Calu3 (cell line): ENCODE results near the gene SAP25. TPM values are rescaled to one million over a fixed set of nuclear protein-coding genes. Genes with fewer than 3 reads are reported as not detected.

Source experiments
- BruUV-seq: library from RNA; stranded (reverse); fragments of 400-500 nt; replicated peaks from 2 replicates; lab custom pipeline; 2021; lab: Mats Ljungman, UMichigan
- CTCF ChIA-PET: fragments of 300-600 bp; sonication (Branson Sonifier 250); formaldehyde crosslinking; loops from one replicate; lab custom pipeline; 2022; ENCODE audit warnings: antibody characterized with exemption; lab: Charles Lee
- DNase-seq: peaks from one replicate; pipeline ENCODE4 v3.0.0; 2022
- H3K27ac Mint-ChIP-seq: one replicate; pipeline ENCODE4 v1.8.0; 2022; ENCODE audit warnings: mixed read lengths; ENCODE audit not compliant: unreplicated experiment
- H3K27me3 Mint-ChIP-seq: one replicate; pipeline ENCODE4 v1.8.0; 2022; ENCODE audit warnings: mixed read lengths; ENCODE audit not compliant: unreplicated experiment
- H3K36me3 Mint-ChIP-seq: one replicate; pipeline ENCODE4 v1.8.0; 2022; ENCODE audit warnings: mild to moderate bottlenecking, moderate library complexity, mixed read lengths; ENCODE audit not compliant: insufficient read depth, unreplicated experiment
- H3K4me1 Mint-ChIP-seq: one replicate; pipeline ENCODE4 v1.8.0; 2022; ENCODE audit warnings: mild to moderate bottlenecking, low read depth, mixed read lengths; ENCODE audit not compliant: unreplicated experiment
- H3K4me3 Mint-ChIP-seq: one replicate; pipeline ENCODE4 v1.8.0; 2022; ENCODE audit warnings: mild to moderate bottlenecking, low read depth, moderate library complexity, mixed read lengths; ENCODE audit not compliant: unreplicated experiment
- H3K9me3 Mint-ChIP-seq: one replicate; pipeline ENCODE4 v1.8.0; 2022; ENCODE audit warnings: low read depth, mixed read lengths; ENCODE audit not compliant: unreplicated experiment
- CTCF ChIP-seq: fragments of 200-600 bp; IDR thresholded peaks from one replicate; pipeline ENCODE4 v1.8.0; 2022; ENCODE audit warnings: antibody characterized with exemption; ENCODE audit not compliant: unreplicated experiment
- intact Hi-C: fragments of 100-400 bp; cut with micrococcal nuclease; formaldehyde crosslinking; loops from one replicate; pipeline ENCODE4 v1.10.0; 2022; ENCODE audit not compliant: unreplicated experiment
- total RNA-seq: library from RNA; stranded (reverse); gene quantifications from 2 replicates; pipeline ENCODE4 v1.2.3, GENCODE V29; 2022

SAP25 gene
- total RNA-seq, 1 experiment from 2014 or later = 3.1 TPM

- Mint-ChIP-seq H3K36me3 (peaks cover 45% of the 10 kb centered on the region), H3K9me3 (no peaks in the 10 kb centered on the region), H3K27me3 (no peaks in the 10 kb centered on the region), H3K4me1 (peaks cover 11% of the 10 kb centered on the region), H3K4me3 (no peak overlapping the region), H3K27ac (peak overlapping the region; percentile 42)
- CTCF ChIA-PET = interaction anchor here (0.6 kb wide), 1 partner anchor 556 kb away, joined by 4 read pairs; no protein-coding TSS in a partner anchor
- intact Hi-C loops = no loop called here
- no peak for TF ChIP-seq CTCF
- no TSS peak for BruUV-seq
- DNase-seq = no peak
Observed at GRCh38 chr7:100572281-100572948, 1.3 kb downstream of the SAP25 start.

- intact Hi-C loops = no loop called here
- no peak for TF ChIP-seq CTCF
- no peak for DNase-seq
- no TSS peak for BruUV-seq
- Mint-ChIP-seq H3K36me3 (peaks cover 47% of the 10 kb centered on the region), H3K4me3 (no peak overlapping the region), H3K27ac (peak overlapping the region; percentile 42), H3K9me3 (no peaks in the 10 kb centered on the region), H3K4me1 (peaks cover 14% of the 10 kb centered on the region), H3K27me3 (no peaks in the 10 kb centered on the region)
- CTCF ChIA-PET = no interaction called here
Observed at GRCh38 chr7:100571829-100572116, 1.9 kb downstream of the SAP25 start.

- Mint-ChIP-seq H3K27ac (no peak overlapping the region), H3K4me3 (no peak overlapping the region), H3K27me3 (no peaks in the 10 kb centered on the region), H3K4me1 (peaks cover 20% of the 10 kb centered on the region), H3K36me3 (peaks cover 52% of the 10 kb centered on the region), H3K9me3 (no peaks in the 10 kb centered on the region)
- intact Hi-C loops = no loop called here
- CTCF ChIA-PET = interaction anchor here (0.6 kb wide), 2 partner anchors 11 to 101 kb away, joined by 3 to 9 read pairs; no protein-coding TSS in a partner anchor
- BruUV-seq = no TSS peak
- no peak for DNase-seq
- no peak for TF ChIP-seq CTCF
Observed at GRCh38 chr7:100570954-100571828, 2.5 kb downstream of the SAP25 start.

GRCh38 chr7:100568896-100569844 lies 4.5 kb downstream of the SAP25 start:
- TSS peak; percentile 12 for BruUV-seq
- Mint-ChIP-seq H3K27ac (peak overlapping the region; percentile 77), H3K4me1 (peaks cover 20% of the 10 kb centered on the region), H3K36me3 (peaks cover 57% of the 10 kb centered on the region), H3K9me3 (no peaks in the 10 kb centered on the region), H3K4me3 (peak overlapping the region; percentile 53), H3K27me3 (no peaks in the 10 kb centered on the region)
- intact Hi-C loops = no loop called here
- peak; percentile 80 for DNase-seq
- peak; percentile 42 for TF ChIP-seq CTCF
- CTCF ChIA-PET = interaction anchor here (0.6 to 1.1 kb wide), 4 partner anchors 17 to 370 kb away, joined by 4 to 6 read pairs (median 5); partner anchors contain the start of genes FBXO24 and LRCH4
